Measurements from ENCODE around the gene CCDC187.
"Not testable (repeated sequence)": the region's sequence is repeated elsewhere in the genome, so short reads cannot be mapped to it uniquely, and the experiment has no call there.

Gene CCDC187

GRCh38 chr9:136303825-136304416 is at the start of gene CCDC187:
CCDC187 (minus strand) TSS chr9:136304094; CDS start chr9:136303830, 264 bp downstream.
- DNase-seq, result no peak
- no peaks in the 10 kb centered on the region for H3K4me1 Mint-ChIP-seq
- no peaks in the 10 kb centered on the region for H3K9me3 Mint-ChIP-seq
- no peak within 1 kb of the TSS for H3K27ac Mint-ChIP-seq
- ATAC-seq, result no peak
- H3K4me3 Mint-ChIP-seq, result no peak within 1 kb of the TSS
- no peaks in the 10 kb centered on the region for H3K27me3 Mint-ChIP-seq

- DNase-seq (no peak), ATAC-seq (no peak)
- H3K4me3 Mint-ChIP-seq, result no peak overlapping the region
- no peaks in the 10 kb centered on the region for H3K27me3 Mint-ChIP-seq
- no peaks in the 10 kb centered on the region for H3K9me3 Mint-ChIP-seq
- peak overlapping the region in 1 of 2 donors; percentile 55 for H3K27ac Mint-ChIP-seq
- peaks cover 10% of the 10 kb centered on the region for H3K4me1 Mint-ChIP-seq
These were observed 49.2 kb upstream of the CCDC187 start for GRCh38 chr9:136353088-136353487.

DNA sequence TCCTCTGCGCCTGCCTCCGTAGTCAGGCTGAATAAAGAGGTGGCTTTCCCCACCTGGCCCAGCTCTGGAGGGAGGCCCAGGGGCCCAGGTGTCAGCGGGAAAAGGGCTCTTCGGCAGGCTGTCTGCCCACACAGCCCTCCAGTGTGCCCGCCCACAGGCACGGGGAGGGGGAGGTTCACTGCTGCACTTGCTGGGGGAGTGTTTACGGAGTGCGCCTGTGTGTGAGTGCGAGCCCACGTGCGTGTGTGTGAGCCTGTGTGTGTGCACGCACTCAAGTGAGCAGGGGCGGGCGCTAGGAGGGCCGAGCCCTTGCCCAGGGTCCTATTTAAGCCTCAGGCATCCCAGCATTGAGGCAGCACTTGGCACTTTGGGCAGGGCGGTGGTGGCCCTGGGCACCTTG is 48.8 kb upstream of the CCDC187 start:
- no peaks in the 10 kb centered on the region for H3K9me3 Mint-ChIP-seq
- H3K27me3 Mint-ChIP-seq, result no peaks in the 10 kb centered on the region
- H3K4me3 Mint-ChIP-seq, result no peak overlapping the region
- H3K4me1 Mint-ChIP-seq, result peaks cover 10% of the 10 kb centered on the region
- DNase-seq (no peak), ATAC-seq (no peak)
- H3K27ac Mint-ChIP-seq, result no peak overlapping the region

DNA sequence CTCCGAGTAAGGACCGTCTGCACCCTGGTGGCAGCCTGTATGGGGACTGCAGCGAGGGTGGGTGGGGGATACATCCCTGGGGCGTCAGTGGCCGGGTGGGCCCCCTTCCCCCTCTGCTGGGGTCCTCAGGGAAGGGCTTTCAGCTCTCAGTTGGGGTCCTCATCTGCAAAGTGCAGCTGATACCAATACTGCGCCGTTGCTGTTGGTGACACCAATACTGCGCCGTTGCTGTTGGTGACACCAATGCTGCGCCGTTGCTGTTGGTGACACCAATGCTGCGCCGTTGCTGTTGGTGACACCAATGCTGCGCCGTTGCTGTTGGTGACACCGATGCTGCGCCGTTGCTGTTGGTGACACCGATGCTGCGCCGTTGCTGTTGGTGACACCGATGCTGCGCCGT is 48.0 kb upstream of the CCDC187 start:
- H3K27me3 Mint-ChIP-seq, DNase-seq, H3K4me3 Mint-ChIP-seq, ATAC-seq, H3K9me3 Mint-ChIP-seq, H3K27ac Mint-ChIP-seq: not testable (repeated sequence)
- H3K4me1 Mint-ChIP-seq, result peaks cover 10% of the 10 kb centered on the region

DNA sequence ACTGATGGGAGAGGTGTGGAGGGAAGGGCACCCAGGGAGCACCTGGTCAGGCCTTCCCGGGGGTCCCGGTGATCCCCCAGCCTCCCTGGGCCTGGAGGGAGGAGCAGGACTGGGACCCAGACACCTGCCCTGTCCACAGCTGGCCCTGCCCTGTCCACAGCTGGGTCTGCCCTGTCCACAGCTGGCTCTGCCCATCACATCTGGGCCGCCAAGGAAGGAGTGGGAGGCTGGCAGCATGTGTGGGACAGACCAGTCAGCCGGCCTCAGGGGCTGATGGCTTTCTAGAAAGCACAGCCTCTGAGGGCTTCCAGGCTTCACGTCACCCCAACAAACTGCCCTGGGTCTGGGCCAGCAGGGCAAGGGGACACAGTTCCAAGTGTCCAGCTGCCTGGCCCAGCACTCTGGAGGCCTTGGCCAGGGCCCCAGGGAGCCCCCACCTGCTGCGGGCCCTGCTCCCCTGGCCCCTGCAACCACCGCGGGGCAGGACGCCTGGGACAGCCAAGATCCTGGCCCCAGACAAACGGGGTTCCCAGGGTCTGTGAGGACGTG is 47.4 kb upstream of the CCDC187 start:
- no peaks in the 10 kb centered on the region for H3K27me3 Mint-ChIP-seq
- H3K4me3 Mint-ChIP-seq, result no peak overlapping the region
- peaks cover 10% of the 10 kb centered on the region for H3K4me1 Mint-ChIP-seq
- no peak for ATAC-seq
- H3K9me3 Mint-ChIP-seq, result no peaks in the 10 kb centered on the region
- H3K27ac Mint-ChIP-seq, result no peak overlapping the region
- no peak for DNase-seq

- H3K4me1 Mint-ChIP-seq, result peaks cover 7% of the 10 kb centered on the region
- H3K27me3 Mint-ChIP-seq, result no peaks in the 10 kb centered on the region
- H3K27ac Mint-ChIP-seq, result no peak overlapping the region
- DNase-seq (no peak), ATAC-seq (no peak)
- H3K4me3 Mint-ChIP-seq, result no peak overlapping the region
- no peaks in the 10 kb centered on the region for H3K9me3 Mint-ChIP-seq
These were observed 45.7 kb upstream of the CCDC187 start for GRCh38 chr9:136349546-136349945.

DNA sequence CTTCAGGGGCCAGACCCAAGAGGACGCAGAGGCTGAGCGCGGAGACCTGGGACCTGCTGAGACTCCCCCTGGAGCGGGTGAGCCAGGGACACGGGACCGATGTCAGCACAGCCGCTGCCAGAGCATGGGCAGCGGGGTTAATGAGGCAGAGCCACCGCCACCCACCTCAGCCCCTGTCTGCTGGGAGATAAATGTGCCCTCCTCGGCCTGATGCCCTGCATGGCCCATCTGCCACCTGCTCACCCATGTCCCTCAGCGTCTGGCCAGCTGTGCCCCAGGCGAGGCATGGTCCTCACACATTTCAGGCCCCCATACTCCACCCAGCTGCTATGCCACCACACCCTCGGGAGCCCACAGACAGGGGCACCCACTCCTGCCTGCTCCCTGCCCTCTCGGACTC is 44.8 kb upstream of the CCDC187 start:
- Mint-ChIP-seq H3K4me3 (no peak overlapping the region), H3K27me3 (no peaks in the 10 kb centered on the region), H3K27ac (no peak overlapping the region), H3K9me3 (no peaks in the 10 kb centered on the region), H3K4me1 (peaks cover 6% of the 10 kb centered on the region)
- DNase-seq, result no peak
- ATAC-seq, result no peak

DNA sequence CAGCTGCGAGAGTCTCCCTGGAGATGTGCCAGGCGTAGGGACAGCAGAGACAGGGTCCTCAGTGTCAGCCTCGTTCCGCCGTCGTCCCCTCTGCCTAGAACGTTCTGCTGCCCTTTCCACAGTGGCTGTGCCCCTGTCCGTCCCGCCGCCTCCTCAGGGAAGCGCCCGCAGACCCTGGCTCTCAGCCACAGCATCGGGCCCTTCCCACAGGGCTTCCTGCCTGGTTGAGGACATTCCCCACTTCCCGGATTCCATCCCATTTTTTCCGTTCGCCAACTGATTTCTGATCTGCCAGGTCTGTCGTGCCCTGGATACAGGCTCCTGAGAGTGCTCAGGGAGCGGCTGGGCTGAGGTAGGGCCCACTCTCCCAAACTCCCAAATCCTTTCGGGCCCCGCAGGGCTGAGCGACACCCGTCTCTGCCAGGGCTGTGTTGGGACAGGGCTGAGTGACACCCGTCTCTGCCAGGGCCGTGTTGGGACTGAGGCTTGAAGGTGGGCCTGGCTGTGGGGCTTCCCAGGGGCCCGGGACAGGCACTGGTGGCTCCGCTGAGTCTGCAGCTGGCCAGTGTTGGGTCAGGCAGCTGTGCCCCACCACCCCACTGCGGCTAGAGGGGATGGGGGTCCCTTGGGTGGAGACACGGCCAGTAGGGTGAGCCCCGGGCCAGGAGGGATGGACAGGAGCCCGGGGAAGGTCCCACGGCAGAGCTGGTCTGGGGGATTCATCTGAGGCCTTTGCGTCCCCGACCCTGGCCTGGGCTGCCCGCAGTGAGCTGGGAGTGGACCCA is 43.8 kb upstream of the CCDC187 start:
- Mint-ChIP-seq H3K27ac (no peak overlapping the region), H3K9me3 (no peaks in the 10 kb centered on the region), H3K27me3 (no peaks in the 10 kb centered on the region), H3K4me3 (no peak overlapping the region), H3K4me1 (peaks cover 6% of the 10 kb centered on the region)
- DNase-seq (no peak), ATAC-seq (no peak)

GRCh38 chr9:136346927-136347465 is 43.1 kb upstream of the CCDC187 start:
- no peak for ATAC-seq
- H3K4me1 Mint-ChIP-seq, result peaks cover 5% of the 10 kb centered on the region
- H3K4me3 Mint-ChIP-seq, result no peak overlapping the region
- DNase-seq, result no peak
- H3K27ac Mint-ChIP-seq, result no peak overlapping the region
- no peaks in the 10 kb centered on the region for H3K27me3 Mint-ChIP-seq
- H3K9me3 Mint-ChIP-seq, result no peaks in the 10 kb centered on the region

- peaks cover 5% of the 10 kb centered on the region for H3K4me1 Mint-ChIP-seq
- no peaks in the 10 kb centered on the region for H3K27me3 Mint-ChIP-seq
- DNase-seq (no peak), ATAC-seq (no peak)
- no peaks in the 10 kb centered on the region for H3K9me3 Mint-ChIP-seq
- no peak overlapping the region for H3K27ac Mint-ChIP-seq
- no peak overlapping the region for H3K4me3 Mint-ChIP-seq
These were observed 42.2 kb upstream of the CCDC187 start for GRCh38 chr9:136346157-136346481.

DNA sequence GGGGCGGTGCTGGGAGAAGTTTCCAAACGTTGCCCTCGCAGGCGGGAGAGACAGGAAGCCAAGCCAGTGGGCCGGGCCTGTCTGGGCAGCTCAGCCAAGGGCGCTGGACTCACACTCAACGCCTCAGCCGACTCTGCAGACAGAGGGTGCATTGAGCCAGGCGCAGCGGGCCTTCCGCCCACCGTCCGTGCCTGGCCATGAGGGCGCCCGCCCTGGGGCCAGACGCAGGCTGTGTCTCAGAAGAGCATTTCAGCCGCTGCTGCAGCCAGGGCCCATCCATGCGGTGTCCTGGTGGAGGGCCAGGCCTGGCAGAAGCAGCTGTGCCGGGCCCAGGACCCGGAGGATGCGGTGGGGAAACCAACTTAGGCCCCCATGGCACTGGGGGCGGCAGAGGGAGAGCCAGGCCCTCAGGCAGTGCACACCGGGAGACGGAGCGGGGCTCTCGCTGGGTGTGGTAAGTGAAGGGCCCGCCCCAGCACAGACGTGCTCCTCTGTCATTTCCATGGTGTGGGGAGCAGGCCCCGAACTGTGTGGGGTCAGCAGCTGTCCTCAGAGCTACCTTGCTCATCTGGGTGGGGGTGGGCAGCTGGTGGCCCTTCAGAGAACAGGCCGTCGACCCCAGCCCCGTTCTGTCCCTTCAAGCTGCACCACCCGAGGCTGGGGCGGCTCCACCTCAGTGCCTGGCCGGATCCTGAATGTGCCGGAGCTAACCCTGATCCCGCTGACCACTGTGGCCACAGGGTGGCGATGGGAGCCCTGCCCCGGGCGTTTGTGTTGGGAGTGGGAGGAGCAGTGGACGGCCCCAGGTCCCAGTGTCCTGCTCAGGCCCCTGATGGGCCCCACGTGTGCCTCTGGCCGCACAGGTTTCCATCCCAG is 41.6 kb upstream of the CCDC187 start:
- no peak for ATAC-seq
- peaks cover 5% of the 10 kb centered on the region for H3K4me1 Mint-ChIP-seq
- H3K9me3 Mint-ChIP-seq, result no peaks in the 10 kb centered on the region
- H3K27me3 Mint-ChIP-seq, result no peaks in the 10 kb centered on the region
- no peak overlapping the region for H3K4me3 Mint-ChIP-seq
- H3K27ac Mint-ChIP-seq, result no peak overlapping the region
- no peak for DNase-seq

DNA sequence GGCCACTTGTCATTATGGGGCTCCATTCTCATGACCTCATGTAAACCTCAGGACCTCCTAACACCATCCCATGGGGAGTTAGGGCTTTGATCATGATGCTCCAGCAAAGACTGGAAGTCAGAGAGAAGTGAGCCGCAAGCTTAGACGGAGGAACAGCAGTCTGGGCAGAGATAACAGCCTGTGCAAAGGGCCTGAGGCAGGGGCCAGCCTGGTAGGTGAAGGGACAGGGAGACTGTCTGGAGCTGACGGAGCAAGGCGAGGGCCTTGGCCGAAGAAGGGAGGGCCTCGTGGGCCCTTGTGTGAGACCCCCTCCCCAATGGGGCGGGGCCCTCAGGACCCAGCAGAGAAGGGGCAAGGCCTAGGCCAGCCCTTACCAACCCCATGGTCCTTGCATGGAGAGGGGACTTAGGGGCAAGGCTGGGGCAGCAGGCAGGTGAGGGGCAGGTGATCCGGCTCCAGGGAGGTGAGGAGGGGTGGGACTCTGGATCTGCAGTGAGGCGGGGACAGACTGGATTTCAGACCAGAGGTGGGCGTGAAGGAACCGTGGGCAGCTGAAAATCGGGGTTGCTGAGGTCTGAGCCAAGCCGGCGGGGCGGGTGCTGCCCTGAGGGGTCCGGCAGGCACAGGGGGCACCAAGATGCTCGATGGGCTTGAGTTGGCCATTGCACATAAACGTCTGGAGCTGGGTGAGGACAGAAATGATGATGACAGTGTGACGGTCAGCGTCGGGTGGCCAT is 40.8 kb upstream of the CCDC187 start:
- Mint-ChIP-seq H3K4me1 (peaks cover 5% of the 10 kb centered on the region), H3K27ac (no peak overlapping the region), H3K27me3 (no peaks in the 10 kb centered on the region), H3K9me3 (no peaks in the 10 kb centered on the region), H3K4me3 (no peak overlapping the region)
- DNase-seq (no peak), ATAC-seq (no peak)

DNA sequence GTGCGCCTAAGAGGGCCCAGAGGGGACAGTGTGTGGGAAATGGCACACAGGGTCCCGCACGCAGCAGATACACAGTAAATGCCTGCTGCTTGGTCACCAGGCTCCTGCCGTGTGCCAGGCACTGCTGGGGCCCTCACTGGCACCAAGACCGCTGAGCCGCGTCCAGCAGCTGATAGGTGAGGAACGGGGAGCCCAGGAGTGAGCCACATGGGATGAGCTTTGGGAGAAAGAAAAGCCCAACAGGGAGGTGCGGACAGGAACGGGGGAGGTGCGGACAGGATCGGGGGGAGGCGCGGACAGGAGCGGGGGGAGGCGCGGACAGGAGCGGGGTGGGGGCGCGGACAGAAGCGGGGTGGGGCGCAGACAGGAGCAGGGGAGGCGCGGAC is 40.0 kb upstream of the CCDC187 start:
- Mint-ChIP-seq H3K9me3 (no peaks in the 10 kb centered on the region), H3K4me1 (peaks cover 5% of the 10 kb centered on the region), H3K27me3 (no peaks in the 10 kb centered on the region), H3K27ac (no peak overlapping the region), H3K4me3 (no peak overlapping the region)
- ATAC-seq (no peak), DNase-seq (no peak)

- Mint-ChIP-seq H3K9me3 (no peaks in the 10 kb centered on the region), H3K4me1 (peaks cover 5% of the 10 kb centered on the region), H3K4me3 (no peak overlapping the region), H3K27ac (no peak overlapping the region), H3K27me3 (no peaks in the 10 kb centered on the region)
- no peak for ATAC-seq
- no peak for DNase-seq
These were observed 39.4 kb upstream of the CCDC187 start for GRCh38 chr9:136343121-136343883.

Data from stimulated activated naive CD8-positive, alpha-beta T cell treated with anti-CD3 and anti-CD28 coated beads, Interleukin-15, amount 100 ng/mL, for 72 hours (primary cell).